Stimulated activated CD4-positive, alpha-beta T cell treated with anti-CD3 and anti-CD28 coated beads, Interleukin-2, amount 100 ng/mL, for 24 hours (primary cell): Measurements from ENCODE around the gene SETDB2.

Experiments used
- DNase-seq, 2 donors: peaks; one replicate each; pipeline ENCODE4 v3.0.0-alpha.2; 2020

The SETDB2 gene, protein sequence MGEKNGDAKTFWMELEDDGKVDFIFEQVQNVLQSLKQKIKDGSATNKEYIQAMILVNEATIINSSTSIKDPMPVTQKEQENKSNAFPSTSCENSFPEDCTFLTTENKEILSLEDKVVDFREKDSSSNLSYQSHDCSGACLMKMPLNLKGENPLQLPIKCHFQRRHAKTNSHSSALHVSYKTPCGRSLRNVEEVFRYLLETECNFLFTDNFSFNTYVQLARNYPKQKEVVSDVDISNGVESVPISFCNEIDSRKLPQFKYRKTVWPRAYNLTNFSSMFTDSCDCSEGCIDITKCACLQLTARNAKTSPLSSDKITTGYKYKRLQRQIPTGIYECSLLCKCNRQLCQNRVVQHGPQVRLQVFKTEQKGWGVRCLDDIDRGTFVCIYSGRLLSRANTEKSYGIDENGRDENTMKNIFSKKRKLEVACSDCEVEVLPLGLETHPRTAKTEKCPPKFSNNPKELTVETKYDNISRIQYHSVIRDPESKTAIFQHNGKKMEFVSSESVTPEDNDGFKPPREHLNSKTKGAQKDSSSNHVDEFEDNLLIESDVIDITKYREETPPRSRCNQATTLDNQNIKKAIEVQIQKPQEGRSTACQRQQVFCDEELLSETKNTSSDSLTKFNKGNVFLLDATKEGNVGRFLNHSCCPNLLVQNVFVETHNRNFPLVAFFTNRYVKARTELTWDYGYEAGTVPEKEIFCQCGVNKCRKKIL

DNA sequence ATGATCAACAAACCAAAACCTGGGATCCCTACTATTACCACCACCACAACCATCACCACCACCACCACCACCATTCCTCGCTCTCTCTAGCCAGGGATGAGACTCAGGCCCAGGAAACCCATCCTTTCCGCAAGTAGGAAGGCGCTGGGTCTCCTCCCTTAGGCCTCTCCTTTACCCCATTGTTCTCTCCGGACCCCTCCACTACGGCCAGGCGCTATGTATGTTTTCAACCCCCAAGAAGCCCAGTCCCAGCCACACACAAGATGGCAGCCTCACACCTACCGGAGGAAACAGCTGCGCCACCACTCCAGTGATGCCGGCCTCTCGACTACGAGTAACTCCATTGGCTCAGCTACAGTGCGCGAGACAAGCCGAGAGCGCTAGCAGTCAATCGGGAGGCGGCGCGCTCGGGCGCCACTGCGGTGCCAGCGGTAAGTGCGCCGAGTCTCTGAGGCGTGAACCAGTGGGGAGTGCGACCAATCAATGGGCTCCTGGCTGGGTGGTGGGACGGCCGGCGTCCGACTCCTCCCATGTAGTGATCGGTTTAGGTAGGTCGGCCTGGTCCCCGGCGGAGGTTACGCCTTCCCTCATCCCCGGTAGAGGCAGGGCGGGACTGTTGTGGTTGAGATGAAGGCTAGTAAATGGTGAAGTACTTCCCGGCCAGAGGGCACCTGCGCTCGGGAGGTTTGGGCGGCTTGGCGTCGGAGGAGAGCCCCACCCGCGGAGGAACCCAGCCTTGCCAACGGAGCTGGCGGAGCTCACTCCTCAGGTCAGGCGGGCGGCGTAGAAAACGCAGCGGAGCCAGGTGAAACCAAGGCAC is at the start of gene SETDB2, which contains the start of gene CAB39L:
SETDB2 (plus strand) TSS at position 571 of the 820 bp plus-strand sequence. CDS start 7,620 bp downstream, outside the sequence.
CAB39L (minus strand) TSS at position 361 of the 820 bp plus-strand sequence. CDS start 61,154 bp downstream, outside the sequence.
- DNase-seq, result peak; percentile 98

DNA sequence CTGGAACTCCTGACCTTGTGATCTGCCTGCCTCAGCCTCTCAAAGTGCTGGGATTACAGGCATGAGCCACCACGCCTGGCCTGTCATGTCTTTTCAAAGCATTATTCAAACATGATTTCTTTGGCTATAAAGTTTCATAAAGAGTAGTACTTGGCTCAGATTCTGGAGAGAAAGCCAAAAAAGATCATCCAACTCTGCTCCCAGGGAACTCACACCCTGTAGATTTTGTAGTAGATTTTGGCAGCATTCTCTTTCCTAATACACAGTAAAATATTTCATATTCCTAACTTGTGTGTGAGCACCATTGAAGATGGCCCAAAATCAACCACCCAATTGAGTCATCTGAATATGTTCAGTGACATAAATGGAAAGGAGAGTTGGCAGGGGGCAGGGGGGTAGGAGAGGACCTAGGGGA is 48.6 kb upstream of the SETDB2 start:
- DNase-seq, result no peak

DNA sequence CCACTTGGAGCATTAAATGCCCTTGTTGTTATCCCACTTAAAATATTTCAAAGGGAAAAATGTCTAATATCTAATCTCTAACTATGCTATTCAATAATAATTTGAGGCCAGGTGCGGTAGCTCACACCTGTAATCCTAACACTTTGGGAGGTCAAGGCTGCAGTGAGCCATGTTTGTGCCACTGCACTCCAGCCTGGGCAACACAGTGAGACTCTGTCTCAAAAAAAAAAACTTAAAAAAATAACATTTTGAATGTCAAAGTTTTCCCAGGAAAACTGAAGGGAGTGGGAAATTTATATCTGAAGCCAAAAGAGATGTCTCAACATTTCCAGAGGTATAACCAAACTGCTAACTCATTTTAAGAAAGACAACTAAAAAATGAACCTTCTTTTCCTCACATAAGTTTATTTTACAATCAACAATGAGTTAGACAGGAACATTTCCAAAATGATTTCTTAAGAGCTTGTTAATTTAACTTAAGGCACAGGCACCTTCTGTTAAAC is 48.1 kb upstream of the SETDB2 start:
- no peak for DNase-seq

DNA sequence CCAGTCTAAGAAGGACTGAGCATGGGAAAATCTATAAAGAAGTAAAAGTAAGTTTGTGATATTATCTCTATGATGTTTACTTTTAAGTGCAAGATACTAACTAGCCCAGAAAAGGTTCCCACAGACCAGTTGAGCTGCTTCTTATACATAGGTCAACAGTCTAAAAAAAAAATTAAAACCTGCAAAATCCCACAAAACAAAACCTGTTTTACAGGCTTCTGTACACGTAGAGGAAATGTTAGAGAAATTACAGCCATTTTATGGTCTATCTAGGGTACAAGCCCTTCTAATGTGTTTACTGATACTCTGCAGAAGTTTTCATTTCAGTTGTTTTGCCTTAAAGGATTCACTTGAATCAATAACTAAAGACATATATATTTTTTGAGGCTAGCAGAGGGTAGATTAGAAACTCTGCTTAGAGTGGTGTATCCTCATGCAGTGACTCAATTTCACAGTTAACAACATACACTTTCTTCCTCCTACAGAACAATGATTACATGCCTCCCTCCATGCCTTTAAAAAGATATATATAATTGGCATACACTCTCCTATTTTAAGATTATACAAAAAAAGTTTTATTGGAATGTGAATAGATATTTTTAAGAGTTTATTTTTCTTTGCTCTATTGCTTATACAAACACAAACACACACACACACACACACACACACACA is 44.1 kb upstream of the SETDB2 start:
- no peak for DNase-seq

DNA sequence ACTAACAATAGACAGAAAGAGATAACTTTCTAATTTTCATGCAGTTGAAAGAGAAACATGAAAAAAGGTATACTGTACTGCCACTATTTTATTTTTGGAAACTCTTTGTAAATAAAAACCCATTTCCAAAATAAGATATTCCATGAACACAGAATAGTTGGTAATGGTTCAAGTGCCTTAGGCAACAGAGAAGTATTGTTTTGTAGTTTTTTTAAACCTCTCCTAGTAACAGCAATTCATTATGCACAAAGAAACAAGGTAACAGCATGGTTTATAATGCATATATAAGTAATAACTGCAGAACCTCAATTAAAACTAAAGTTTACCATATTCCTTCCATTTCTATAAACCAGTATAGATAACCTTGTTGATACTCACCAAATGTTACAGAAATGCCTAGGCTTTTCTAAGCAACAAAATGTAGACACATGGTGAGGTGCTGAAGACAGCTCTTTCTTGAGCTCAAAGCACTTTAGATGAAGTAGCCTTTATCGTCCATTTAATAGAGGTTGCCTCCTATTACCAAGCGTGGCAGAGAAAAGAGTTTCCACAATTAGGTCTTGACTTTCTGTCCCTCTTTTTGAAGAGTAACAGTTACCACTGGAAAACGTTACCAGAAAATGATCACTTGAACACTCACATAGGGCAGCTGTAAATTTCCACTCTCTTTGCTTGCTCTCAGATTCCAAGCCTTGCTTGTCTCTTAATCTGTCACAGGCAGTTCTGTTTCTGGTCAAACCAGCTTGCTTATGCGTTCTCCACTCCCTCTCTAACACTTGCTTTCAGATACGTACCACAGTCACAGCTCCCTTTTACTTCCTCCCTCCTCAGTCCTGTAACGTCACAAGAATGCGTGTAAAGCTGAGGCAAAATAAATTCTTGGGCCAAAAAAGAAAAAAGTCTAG is 43.1 kb upstream of the SETDB2 start:
- DNase-seq, result no peak

DNA sequence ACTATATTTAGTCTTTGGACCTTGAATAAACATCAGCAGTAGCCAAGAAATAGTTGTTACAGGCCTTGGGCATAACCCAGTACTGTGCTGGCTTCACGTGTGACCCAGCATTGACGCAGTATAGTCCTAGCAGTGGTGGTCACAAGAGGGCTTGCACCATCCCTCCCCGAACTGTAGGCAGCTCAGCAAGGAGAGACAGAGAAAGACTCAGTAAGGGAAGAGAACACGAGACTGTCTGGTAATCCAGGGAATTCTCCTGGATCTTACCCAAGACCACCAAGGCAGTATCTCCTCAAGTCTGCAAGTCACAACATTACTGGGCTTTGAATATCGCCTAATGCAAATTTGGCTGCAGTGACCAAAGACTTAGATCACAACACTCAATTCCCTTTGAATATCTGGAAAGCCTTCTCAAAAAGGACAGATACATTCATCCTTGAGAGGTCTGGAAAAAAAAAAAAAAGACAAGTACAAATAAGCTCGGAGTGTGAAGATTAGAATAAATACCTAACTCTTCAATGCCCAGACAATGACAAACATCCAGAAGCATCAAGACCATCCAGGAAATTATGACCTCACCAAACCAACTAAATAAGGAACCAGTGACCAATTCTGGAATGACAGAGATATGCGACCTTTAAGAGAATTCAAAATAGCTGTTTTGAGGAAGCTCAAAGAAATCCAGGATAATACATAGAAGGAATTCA is 39.9 kb upstream of the SETDB2 start:
- no peak for DNase-seq

DNA sequence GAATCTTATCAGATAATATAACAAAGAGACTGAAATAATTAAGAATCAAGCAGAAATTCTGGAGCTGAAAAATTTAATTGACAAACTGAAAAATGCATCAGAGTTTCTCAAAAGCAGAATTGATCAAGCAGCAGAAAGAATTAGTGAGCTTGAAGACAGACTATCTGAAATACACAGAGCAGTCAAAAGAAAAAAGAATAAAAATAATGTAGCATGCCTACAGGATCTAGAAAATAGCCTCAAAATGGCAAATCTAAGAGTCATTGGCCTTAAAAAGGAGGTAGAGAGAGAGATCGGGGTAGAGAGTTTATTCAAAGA is 39.4 kb upstream of the SETDB2 start:
- DNase-seq, result no peak

DNA sequence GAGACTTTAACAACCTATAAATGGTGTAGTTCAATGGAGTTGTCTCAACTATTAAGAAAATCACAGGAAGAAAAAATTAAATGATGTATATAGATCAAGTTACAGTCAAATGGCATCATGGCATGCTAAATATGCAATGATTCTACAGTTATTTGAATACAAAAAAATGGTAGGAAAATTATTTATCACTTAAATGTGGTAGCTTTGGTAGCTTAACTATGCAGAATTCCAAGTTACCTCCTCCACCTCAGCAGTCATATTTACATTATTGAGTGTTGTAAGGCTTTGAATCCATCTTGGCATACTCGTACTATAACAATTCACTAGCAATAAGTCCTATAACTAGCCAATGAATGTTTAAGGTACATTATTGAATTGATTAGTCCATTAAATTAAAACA is 37.0 kb upstream of the SETDB2 start:
- DNase-seq, result no peak

DNA sequence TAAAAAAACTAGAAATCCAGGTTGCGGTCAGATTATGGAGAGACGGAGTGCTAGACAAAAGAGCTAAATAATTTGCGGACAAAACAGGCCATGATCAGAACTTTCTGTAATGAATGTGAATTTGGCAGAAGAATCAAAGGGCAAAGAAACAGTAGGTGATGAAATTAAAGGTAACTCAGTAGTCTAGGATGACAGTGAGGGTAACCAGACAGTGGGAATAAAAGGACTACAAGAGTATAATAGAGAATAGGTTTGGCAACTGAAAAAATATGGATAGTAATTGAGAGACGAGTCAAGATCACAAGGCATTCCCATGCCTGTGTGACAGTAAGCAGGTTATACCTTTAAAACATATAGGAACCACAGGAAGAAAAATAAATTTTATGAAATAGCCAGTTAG is 36.1 kb upstream of the SETDB2 start:
- DNase-seq, result no peak

DNA sequence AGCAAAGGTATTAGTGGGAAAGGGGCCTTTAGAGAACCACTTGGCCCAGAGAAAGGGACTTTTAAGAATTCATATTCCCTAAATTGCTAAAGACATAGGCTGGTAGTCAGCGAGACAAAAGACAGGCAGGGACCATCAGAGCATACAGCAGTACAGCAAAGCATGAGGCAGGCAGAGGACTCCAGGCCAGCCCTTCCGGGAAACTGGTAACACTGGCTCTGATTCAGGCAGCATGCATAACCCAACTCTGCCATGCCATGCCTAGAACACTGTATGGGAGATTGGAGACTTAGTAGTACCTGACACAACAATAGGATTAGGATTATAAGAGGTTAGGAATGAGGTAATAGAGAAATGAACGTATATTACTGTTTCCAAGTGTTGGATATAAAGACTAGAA is 35.1 kb upstream of the SETDB2 start:
- no peak for DNase-seq

DNA sequence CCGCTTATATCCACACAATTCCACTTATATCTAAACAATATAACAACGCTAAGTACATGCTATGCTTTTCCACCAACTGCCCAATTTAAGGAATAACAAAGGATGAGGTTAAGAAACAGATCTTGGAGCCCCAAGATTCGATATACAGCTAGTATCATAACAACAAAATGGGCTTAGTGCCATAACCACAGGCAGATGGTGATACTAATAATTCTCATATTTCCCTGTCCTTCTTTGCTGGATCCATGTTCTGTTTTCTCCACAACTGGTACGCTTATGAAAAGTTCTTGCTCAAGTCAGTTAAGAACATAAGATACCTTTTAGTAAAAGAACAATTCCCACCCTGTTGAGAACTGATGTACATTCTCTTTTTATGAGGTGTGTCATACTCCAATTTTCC is 34.1 kb upstream of the SETDB2 start:
- no peak for DNase-seq

DNA sequence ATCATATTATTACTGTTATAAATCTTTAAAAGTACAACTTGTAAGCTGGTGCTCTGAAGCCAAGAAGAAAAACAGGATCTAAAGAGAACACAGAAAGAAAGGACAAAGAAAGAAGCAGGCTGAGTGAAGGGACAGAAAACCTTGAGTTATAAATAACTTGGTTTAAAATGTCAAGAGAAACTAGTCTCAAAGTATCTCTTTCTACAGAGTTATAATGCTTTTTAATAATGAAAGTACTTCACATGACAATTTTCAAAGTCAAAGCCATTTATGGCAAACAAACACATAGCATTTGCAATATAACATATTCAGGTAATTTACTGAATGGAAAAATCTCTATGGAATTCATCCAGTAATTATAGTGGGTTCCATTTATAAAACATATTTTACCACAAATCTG is 33.6 kb upstream of the SETDB2 start:
- no peak for DNase-seq

DNA sequence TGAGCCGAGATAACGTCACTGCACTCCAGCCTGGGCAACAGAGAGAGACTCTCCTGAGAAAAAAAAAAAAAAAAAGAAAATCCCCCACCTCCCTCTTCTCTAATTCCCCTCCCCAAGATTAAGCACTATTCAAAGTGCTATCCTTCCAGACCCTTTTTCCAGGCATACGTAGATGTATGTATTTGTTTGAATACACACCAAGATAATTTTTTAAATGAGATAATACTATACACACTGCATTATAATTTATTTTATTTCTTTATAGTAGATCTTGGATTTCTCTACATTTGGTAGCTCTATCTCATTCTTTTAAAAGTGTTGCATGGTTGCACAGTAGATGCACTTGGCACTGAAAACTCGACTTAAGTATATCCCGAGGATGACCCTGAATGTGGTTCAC is 32.7 kb upstream of the SETDB2 start:
- DNase-seq, result no peak

DNA sequence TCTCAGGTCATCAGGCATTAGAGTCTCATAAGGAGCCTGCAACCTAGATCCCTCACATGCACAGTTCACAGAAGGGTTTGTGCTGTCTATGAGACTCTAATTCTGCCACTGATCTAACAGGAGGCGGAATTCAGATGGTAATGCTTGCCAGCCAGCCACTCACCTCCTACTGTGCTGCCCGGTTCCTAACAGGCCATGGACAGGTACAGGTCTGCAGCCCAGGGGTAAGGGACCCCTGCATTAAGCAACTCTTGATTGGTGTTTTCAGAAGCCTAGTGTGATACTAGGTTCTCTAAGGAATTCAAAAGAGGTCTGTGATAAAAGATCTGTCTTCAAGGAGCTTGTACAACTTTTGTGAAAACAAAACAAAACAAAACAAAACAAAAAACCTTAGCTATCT is 31.3 kb upstream of the SETDB2 start:
- DNase-seq, result no peak

DNA sequence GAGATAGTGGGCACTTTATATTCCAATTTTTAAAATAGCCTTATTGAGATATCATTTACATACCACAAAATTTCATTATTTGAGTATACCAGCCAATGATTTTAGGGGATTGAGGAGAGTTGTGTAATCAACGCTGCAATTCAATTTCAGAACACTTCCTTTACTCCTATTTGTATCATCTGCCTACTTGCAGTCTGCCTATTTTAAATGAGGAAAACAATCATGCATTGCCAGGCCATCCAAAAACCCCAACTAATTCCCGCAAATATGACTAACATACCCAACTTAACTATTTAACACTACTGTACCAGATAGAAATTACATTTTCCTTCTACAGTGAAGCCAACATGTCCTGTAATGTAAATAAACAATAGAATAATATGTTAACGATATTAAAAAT is 26.9 kb upstream of the SETDB2 start:
- no peak for DNase-seq

DNA sequence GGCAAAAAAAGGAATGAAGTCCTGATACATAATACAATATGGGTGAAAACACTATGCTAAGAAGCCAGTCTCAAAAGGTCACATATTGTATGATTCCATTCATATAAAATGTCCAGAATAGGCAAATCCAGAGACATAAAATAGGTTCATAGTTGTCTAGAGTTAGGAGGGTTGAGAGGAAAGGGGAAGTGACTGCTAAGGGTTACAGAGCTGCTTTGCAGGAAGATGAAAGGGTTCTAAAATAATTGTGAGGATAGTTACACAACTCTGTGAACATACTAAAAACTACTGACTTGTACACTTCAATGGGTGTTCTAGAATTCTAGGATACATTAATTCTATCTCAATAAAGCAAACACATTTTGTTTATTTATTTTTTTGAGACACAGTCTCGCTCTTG is 25.9 kb upstream of the SETDB2 start:
- no peak for DNase-seq

DNA sequence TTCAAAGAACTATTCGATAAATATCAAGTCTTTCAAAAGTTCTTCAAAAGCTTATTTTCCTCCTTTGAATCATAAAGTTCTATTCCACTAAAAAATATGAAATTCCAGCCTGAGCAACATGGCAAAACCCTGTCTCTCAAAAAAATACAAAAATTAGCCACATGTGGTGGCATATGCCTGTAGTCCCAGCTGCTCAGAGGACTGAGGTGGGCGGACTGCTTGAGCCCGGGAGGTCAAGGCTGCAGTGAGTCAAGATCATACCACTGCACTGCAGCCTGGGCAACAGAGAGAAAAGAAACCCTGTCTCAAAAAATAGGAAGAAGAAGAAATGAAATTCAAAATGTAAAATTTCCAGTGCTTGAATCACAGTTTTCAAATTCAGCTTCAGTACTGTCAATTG is 24.8 kb upstream of the SETDB2 start:
- DNase-seq, result no peak

DNA sequence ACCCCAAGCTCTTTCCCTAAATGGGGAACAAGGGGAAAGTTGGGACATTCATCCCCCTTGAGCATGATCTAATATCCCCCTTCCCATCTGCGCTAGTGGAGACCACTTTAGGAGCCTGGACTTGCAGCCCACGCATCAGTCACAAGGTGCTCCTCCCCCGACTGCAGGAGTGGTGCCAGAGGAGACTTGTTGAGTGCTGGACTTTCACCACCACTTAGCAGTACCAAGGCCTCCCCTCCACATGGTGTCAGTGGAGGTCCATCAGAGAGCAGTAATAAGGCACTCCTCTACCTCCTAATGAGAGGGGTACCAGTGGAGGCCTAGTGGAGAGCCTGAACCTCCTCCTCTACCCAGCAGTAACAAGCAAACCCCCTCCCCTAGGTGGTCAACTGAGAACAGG is 22.7 kb upstream of the SETDB2 start:
- peak; percentile 6 to 19 for DNase-seq

DNA sequence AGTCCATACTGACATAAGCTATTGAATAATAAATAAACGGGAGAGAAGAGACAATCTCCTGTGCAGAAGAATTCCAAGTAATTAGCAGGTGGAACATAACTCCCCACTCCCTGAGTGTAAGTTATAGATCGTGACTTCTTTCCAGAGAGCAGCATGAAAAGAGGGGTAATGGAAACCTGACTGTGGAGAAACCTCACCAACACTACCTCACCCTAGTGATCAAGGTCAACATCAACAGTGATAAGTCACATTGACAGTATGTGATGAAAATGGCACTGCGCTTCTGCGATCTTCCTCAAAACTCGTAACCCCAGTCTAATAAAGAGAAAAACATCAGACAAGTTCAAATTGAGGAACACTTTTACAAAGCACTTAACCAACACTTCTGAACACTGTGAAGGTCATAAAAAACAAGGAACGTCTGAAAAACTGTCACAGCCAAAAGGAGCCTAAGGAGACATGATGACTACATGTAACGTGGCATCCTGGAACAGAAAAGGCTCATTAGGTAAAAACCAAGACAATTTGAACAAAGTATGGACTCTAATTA is 20.0 kb upstream of the SETDB2 start:
- DNase-seq, result no peak

DNA sequence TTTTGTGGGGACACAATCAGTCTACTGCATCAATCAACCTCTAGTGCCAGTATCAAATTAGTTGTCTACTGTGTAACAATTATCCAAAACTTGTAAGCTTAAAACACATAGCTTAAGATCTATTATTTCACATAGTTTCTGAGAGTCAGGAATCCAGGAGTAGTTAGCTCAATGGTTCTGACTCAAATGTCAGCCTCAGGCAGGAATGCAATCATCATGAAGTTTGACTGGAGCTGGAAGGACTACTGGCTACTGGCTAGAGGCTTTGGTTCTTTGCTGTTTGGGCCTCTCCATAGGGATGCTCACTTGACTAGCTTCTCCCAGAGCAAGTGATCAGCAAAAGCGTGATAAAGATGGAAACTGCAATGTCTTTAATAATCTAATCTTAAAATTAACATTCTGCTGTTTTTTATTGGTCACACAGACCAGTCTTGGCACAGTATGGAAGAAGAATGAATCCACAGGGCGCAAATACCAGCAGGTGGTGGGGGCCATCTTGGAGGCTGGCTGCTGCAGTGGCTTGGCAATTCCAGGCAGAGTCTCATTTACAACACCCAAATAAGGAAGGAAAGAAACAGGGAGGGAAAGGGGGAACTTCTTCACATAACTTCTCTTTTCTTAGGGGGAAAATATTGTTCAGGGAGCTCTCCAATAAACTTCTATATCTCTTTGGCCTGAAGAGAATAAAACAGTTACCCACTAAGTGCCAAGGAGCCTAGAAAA is 15.9 kb upstream of the SETDB2 start:
- DNase-seq, result no peak
